OCI-LY1 (cell line): ENCODE results near the gene LRCH1.

Source experiments
- H2AFZ ChIP-seq: fragments of 200-600 bp; sonication (generic), shearing (Covaris generic); 2 replicates; pipeline ENCODE4 v1.6.0; 2014; ENCODE audit warnings: antibody characterized with exemption, mild to moderate bottlenecking, low read length
- H3F3A ChIP-seq: fragments of 200-600 bp; sonication (generic), shearing (Covaris generic); 2 replicates; pipeline ENCODE4 v1.6.0; 2014; ENCODE audit warnings: mild to moderate bottlenecking, antibody characterized with exemption, low read length, moderate library complexity; ENCODE audit not compliant: insufficient read depth
- H3K27ac ChIP-seq: fragments of 200-600 bp; sonication (generic); 2 replicates; pipeline ENCODE4 v1.5.1; 2014; ENCODE audit warnings: low read length, mixed run types, mild to moderate bottlenecking, low read depth; ENCODE audit not compliant: poor library complexity, severe bottlenecking
- H3K27me3 ChIP-seq: fragments of 200-600 bp; sonication (generic); 2 replicates; pipeline ENCODE4 v1.6.0; 2014; ENCODE audit warnings: antibody characterized with exemption, mild to moderate bottlenecking, low read length, moderate library complexity; ENCODE audit not compliant: insufficient read depth
- H3K36me3 ChIP-seq: fragments of 200-600 bp; sonication (generic); 2 replicates; pipeline ENCODE4 v1.6.1; 2014; ENCODE audit warnings: mild to moderate bottlenecking, antibody characterized with exemption, low read length, moderate library complexity, mixed read lengths; ENCODE audit not compliant: insufficient read depth
- H3K4me1 ChIP-seq: fragments of 200-600 bp; sonication (generic); 2 replicates; pipeline ENCODE4 v1.5.1; 2014; ENCODE audit warnings: mild to moderate bottlenecking, low read length, moderate library complexity; ENCODE audit not compliant: insufficient read depth, severe bottlenecking
- H3K4me2 ChIP-seq: fragments of 200-600 bp; sonication (generic), shearing (Covaris generic); 2 replicates; pipeline ENCODE4 v1.6.1; 2014; ENCODE audit warnings: low read length
- H3K4me3 ChIP-seq: fragments of 200-600 bp; sonication (generic); 2 replicates; pipeline ENCODE4 v1.5.1; 2014; ENCODE audit warnings: low read length, low read depth, mild to moderate bottlenecking, mixed read lengths; ENCODE audit not compliant: poor library complexity, severe bottlenecking
- H3K79me2 ChIP-seq: fragments of 200-600 bp; shearing (Covaris generic); 2 replicates; pipeline ENCODE4 v1.6.1; 2016; ENCODE audit warnings: mixed run types, low read length, mixed read lengths; ENCODE audit not compliant: insufficient read depth
- H3K9ac ChIP-seq: fragments of 200-600 bp; sonication (generic), shearing (Covaris generic); 2 replicates; pipeline ENCODE4 v1.6.1; 2014; ENCODE audit warnings: mild to moderate bottlenecking, low read length, mixed read lengths
- H3K9me2 ChIP-seq: fragments of 200-600 bp; sonication (generic), shearing (Covaris generic); 2 replicates; pipeline ENCODE4 v1.6.1; 2014; ENCODE audit warnings: low read depth, mild to moderate bottlenecking, low read length, mixed read lengths
- H3K9me3 ChIP-seq: fragments of 200-600 bp; shearing (Covaris generic); 2 replicates; pipeline ENCODE4 v1.6.1; 2014; ENCODE audit warnings: low read length, mixed read lengths
- H4K20me1 ChIP-seq: fragments of 200-600 bp; sonication (generic), shearing (Covaris generic); 2 replicates; pipeline ENCODE4 v1.6.0; 2016; ENCODE audit warnings: mild to moderate bottlenecking, low read length; ENCODE audit not compliant: insufficient read depth
- EZH2 ChIP-seq: fragments of 200-600 bp; sonication (generic), shearing (Covaris generic); IDR thresholded peaks from 2 replicates; pipeline ENCODE4 v1.8.0; 2017; ENCODE audit warnings: borderline replicate concordance, mixed run types, mild to moderate bottlenecking, antibody characterized with exemption, low read length, moderate library complexity, mixed read lengths
- TF ChIP-seq, protein P1 (sequence below): fragments of 200-600 bp; sonication (generic), shearing (Covaris generic); IDR thresholded peaks from 2 replicates; pipeline ENCODE4 v1.5.1; 2017; ENCODE audit warnings: mild to moderate bottlenecking, antibody characterized with exemption, low read length, moderate library complexity, mixed read lengths

The LRCH1 gene

DNA sequence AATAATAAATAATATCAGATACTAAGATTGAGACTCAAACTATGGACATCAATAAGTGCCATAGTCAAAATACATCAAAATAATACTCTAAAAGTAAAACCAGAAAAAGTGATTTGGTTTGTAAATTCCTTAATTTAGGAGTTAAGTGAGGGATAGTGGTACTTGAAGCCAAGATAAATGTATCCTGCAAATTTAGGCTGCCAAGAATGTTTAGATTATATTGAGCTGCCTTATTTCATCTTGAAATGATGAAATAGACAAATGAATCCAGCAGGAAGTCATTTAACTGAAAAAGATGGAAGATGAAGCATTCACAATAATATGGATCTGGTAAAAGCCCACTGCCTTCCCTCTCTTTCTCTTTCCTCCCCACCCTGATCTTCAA is 112.3 kb downstream of the LRCH1 start:
- Histone ChIP-seq H3K36me3 (no peaks in the 10 kb centered on the region), H3K9me3 (no peaks in the 10 kb centered on the region), H4K20me1 (no peaks in the 10 kb centered on the region), H3K4me3 (no peak overlapping the region), H3K27me3 (no peaks in the 10 kb centered on the region), H3K79me2 (no peaks in the 10 kb centered on the region), H3K4me2 (no peak overlapping the region), H3K9ac (no peak overlapping the region), H3F3A (no peaks in the 10 kb centered on the region), H3K9me2 (no peaks in the 10 kb centered on the region), H3K27ac (peak overlapping the region; percentile 72), H3K4me1 (peaks cover 54% of the 10 kb centered on the region), H2AFZ (no peak overlapping the region)
- TF ChIP-seq, protein P1, sequence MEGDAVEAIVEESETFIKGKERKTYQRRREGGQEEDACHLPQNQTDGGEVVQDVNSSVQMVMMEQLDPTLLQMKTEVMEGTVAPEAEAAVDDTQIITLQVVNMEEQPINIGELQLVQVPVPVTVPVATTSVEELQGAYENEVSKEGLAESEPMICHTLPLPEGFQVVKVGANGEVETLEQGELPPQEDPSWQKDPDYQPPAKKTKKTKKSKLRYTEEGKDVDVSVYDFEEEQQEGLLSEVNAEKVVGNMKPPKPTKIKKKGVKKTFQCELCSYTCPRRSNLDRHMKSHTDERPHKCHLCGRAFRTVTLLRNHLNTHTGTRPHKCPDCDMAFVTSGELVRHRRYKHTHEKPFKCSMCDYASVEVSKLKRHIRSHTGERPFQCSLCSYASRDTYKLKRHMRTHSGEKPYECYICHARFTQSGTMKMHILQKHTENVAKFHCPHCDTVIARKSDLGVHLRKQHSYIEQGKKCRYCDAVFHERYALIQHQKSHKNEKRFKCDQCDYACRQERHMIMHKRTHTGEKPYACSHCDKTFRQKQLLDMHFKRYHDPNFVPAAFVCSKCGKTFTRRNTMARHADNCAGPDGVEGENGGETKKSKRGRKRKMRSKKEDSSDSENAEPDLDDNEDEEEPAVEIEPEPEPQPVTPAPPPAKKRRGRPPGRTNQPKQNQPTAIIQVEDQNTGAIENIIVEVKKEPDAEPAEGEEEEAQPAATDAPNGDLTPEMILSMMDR = no peak
- TF ChIP-seq EZH2 = no peak

DNA sequence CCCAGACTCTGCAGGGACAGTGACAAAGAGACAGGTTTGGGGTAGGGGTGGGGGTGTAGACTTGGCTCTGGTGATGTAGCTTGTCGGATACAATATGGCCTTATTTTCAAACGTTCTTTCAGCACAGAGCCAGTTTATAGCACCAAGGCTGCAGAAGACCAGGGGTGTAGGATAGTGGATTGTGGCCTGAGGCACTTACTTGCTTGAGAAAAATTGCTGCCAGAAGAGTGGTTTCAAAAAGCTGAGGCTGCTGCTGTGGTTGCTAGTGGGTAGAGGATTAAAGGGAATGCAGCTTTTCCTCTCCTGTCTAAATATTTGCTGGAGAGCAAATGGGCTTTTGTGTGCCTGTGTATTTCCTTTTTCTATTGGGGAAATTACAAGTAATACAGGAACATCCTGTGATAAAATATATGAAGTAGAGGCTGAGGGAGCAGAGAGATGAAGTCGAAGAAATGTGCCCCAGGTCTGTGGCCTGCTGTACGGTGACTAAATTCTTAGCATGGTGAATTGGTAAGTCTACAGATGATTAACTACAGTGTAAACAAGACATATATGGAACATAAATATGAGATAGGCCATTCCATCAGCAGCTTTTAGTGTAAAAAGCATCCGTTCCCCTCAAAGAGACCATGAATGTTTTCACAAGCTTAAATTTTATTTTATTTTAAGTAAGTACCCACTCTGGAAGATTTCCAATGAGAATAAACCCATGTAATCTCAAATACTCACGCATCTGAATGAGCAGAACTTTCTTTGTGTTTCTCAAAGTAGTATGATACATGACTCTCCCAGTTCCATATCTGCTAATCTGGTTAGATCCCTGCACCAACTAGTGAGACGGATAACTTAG is 112.9 kb downstream of the LRCH1 start:
- no peak overlapping the region for H2AFZ ChIP-seq
- H3K4me2 ChIP-seq = no peak overlapping the region
- H3K27me3 ChIP-seq = no peaks in the 10 kb centered on the region
- peak overlapping the region; percentile 72 for H3K27ac ChIP-seq
- no peak overlapping the region for H3K4me3 ChIP-seq
- no peaks in the 10 kb centered on the region for H3F3A ChIP-seq
- H3K36me3 ChIP-seq = no peaks in the 10 kb centered on the region
- peaks cover 54% of the 10 kb centered on the region for H3K4me1 ChIP-seq
- H3K9ac ChIP-seq = no peak overlapping the region
- no peaks in the 10 kb centered on the region for H3K9me2 ChIP-seq
- no peaks in the 10 kb centered on the region for H3K9me3 ChIP-seq
- TF ChIP-seq, protein P1 = no peak
- no peak for TF ChIP-seq EZH2
- H3K79me2 ChIP-seq = no peaks in the 10 kb centered on the region
- no peaks in the 10 kb centered on the region for H4K20me1 ChIP-seq

DNA sequence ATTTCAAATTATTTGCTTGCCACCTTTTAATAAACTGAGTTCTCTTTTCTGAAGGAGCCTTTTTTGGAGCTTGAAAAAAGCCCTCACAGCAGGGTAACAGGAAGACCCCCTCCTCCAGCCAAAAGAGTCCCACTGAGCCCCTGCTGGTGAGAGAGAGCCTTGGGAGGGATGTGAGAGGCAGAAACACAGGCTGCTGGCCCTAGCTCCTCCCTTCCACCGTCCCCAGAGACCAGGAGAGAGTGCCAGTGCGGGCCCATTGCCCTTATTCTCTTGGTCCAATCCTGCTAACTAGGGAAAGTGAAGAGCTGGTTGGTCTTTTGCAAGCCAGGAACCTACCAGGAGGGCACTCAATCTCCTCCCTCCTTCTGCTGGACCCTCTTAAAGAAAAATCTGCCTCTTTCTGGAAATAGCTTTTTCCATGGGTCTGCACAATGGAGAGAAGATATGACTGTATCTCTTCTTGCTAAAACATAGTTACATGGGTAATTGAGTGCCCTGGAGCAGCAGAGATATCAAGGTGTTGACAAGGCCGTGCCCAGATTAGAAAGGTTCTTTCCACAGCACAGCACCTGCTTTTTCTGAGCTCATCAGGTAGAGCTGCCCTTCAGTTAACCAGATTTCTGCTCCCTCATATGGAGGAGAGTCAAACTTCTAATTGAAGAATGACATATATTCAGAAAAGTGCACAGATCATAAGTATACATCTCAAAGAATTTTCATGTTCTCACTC is 113.9 kb downstream of the LRCH1 start:
- H3K9me2 ChIP-seq = no peaks in the 10 kb centered on the region
- no peak overlapping the region for H2AFZ ChIP-seq
- peak overlapping the region; percentile 72 for H3K27ac ChIP-seq
- no peaks in the 10 kb centered on the region for H4K20me1 ChIP-seq
- H3K4me2 ChIP-seq = peak overlapping the region; percentile 13; the same call in 1 of the 2 replicates
- peaks cover 54% of the 10 kb centered on the region for H3K4me1 ChIP-seq
- no peaks in the 10 kb centered on the region for H3K79me2 ChIP-seq
- TF ChIP-seq, protein P1 = no peak
- TF ChIP-seq EZH2 = no peak
- H3K36me3 ChIP-seq = no peaks in the 10 kb centered on the region
- no peaks in the 10 kb centered on the region for H3K27me3 ChIP-seq
- no peaks in the 10 kb centered on the region for H3F3A ChIP-seq
- H3K9ac ChIP-seq = no peak overlapping the region
- H3K9me3 ChIP-seq = no peaks in the 10 kb centered on the region
- no peak overlapping the region for H3K4me3 ChIP-seq
